ENCODE measurements around the gene JUNB. TPM values are rescaled to one million over a fixed set of nuclear protein-coding genes. Genes with fewer than 3 reads are reported as not detected.
A peak's percentile ranks its signal among the peaks of the same experiment; 100 is the strongest.

JUNB gene
- total RNA-seq, 2 experiments from 2014 or later, result 292 to 299 TPM

GRCh38 chr19:12821761-12822160 is 30.5 kb downstream of the JUNB start:
- CTCF ChIA-PET, result interaction anchor here (1.4 to 1.9 kb wide), 2 partner anchors 26 to 64 kb away, joined by 5 to 6 read pairs; no protein-coding TSS in a partner anchor
- no peaks in the 10 kb centered on the region for H3K9me3 Mint-ChIP-seq
- no peak overlapping the region for H3K4me3 Mint-ChIP-seq
- H3K4me1 Mint-ChIP-seq (ENCODE audit: low read depth), result no peaks in the 10 kb centered on the region
- H3K27ac Mint-ChIP-seq, result no peak overlapping the region
- POLR2A ChIA-PET, result no interaction called here
- no peaks in the 10 kb centered on the region for H3K36me3 Mint-ChIP-seq (ENCODE audit: low read depth)
- no peak for TF ChIP-seq CTCF (IDR thresholded peaks at IDR 0.05)
- DNase-seq, result no peak
- intact Hi-C loops (cut with micrococcal nuclease), result no loop called here
- ATAC-seq, result no peak
- H3K27me3 Mint-ChIP-seq, result peaks cover 16% of the 10 kb centered on the region

GRCh38 chr19:12825254-12826131 is 34.2 kb downstream of the JUNB start:
- TF ChIP-seq CTCF (IDR thresholded peaks at IDR 0.05), result peak; percentile 51
- ChIA-PET POLR2A (interaction anchor here (0.9 to 1.1 kb wide), 4 partner anchors 9 to 65 kb away, joined by 3 to 4 read pairs (median 4); partner anchors contain the start of genes GCDH, PRDX2, RTBDN and THSD8), CTCF (interaction anchor here (0.6 to 3.3 kb wide), 12 partner anchors 9 to 236 kb away, joined by 3 to 35 read pairs (median 4); partner anchors contain the start of gene RTBDN)
- no peaks in the 10 kb centered on the region for H3K36me3 Mint-ChIP-seq (ENCODE audit: low read depth)
- peaks cover 39% of the 10 kb centered on the region for H3K27me3 Mint-ChIP-seq
- H3K4me3 Mint-ChIP-seq, result no peak overlapping the region
- ATAC-seq, result peak; percentile 27
- no peaks in the 10 kb centered on the region for H3K9me3 Mint-ChIP-seq
- intact Hi-C loops (cut with micrococcal nuclease), result no loop called here
- DNase-seq, result peak; percentile 45
- no peak overlapping the region for H3K27ac Mint-ChIP-seq
- peaks cover 4% of the 10 kb centered on the region for H3K4me1 Mint-ChIP-seq (ENCODE audit: low read depth)

- no peaks in the 10 kb centered on the region for H3K36me3 Mint-ChIP-seq (ENCODE audit: low read depth)
- H3K27me3 Mint-ChIP-seq, result peaks cover 63% of the 10 kb centered on the region
- ChIA-PET CTCF (interaction anchor here (0.6 to 1.5 kb wide), 4 partner anchors 9 to 254 kb away, joined by 3 to 5 read pairs (median 4); no protein-coding TSS in a partner anchor), POLR2A (interaction anchor here (0.6 kb wide), 1 partner anchor 205 kb away, joined by 4 read pairs; no protein-coding TSS in a partner anchor)
- peaks cover 1% of the 10 kb centered on the region for H3K9me3 Mint-ChIP-seq
- intact Hi-C loops (cut with micrococcal nuclease), result no loop called here
- DNase-seq, result peak; percentile 76
- H3K4me3 Mint-ChIP-seq, result no peak overlapping the region
- no peak overlapping the region for H3K27ac Mint-ChIP-seq
- no peak for TF ChIP-seq CTCF (IDR thresholded peaks at IDR 0.05)
- H3K4me1 Mint-ChIP-seq (ENCODE audit: low read depth), result peaks cover 14% of the 10 kb centered on the region
- ATAC-seq, result peak; percentile 77
Measured at GRCh38 chr19:12828494-12828893, 37.2 kb downstream of the JUNB start.

GRCh38 chr19:12833418-12833737 is 42.1 kb downstream of the JUNB start:
- no peaks in the 10 kb centered on the region for H3K36me3 Mint-ChIP-seq (ENCODE audit: low read depth)
- CTCF ChIA-PET, result no interaction called here
- DNase-seq, result no peak

More at GRCh38 chr19:12833418-12833737, 42.1 kb downstream of the JUNB start:
- H3K27me3 Mint-ChIP-seq, result peaks cover 75% of the 10 kb centered on the region
- no peak for ATAC-seq
- peak overlapping the region; percentile 15 for H3K4me3 Mint-ChIP-seq
- no peak for TF ChIP-seq CTCF (IDR thresholded peaks at IDR 0.05)
- peaks cover 27% of the 10 kb centered on the region for H3K4me1 Mint-ChIP-seq (ENCODE audit: low read depth)
- peaks cover 1% of the 10 kb centered on the region for H3K9me3 Mint-ChIP-seq
- intact Hi-C loops (cut with micrococcal nuclease), result no loop called here
- no peak overlapping the region for H3K27ac Mint-ChIP-seq
- POLR2A ChIA-PET, result no interaction called here
